Skeletal muscle satellite cell (primary cell): Measurements from ENCODE around the gene HSBP1.
A peak's percentile ranks its signal among the peaks of the same experiment; 100 is the strongest.

Experiments used
- H3K27me3 ChIP-seq: 2 replicates; pipeline ENCODE4 v1.7.0; 2013; ENCODE audit warnings: low read length; ENCODE audit not compliant: control insufficient read depth, insufficient read depth
- H3K36me3 ChIP-seq: 2 replicates; pipeline ENCODE4 v1.7.0; 2013; ENCODE audit warnings: mild to moderate bottlenecking, control low read depth, low read length; ENCODE audit not compliant: insufficient read depth
- H3K4me1 ChIP-seq: 2 replicates; pipeline ENCODE4 v1.7.0; 2013; ENCODE audit warnings: low read length; ENCODE audit not compliant: control insufficient read depth, insufficient read depth
- H3K4me2 ChIP-seq: 2 replicates; pipeline ENCODE4 v1.7.0; 2013; ENCODE audit warnings: mild to moderate bottlenecking, low read length
- H3K4me3 ChIP-seq: 2 replicates; pipeline ENCODE4 v1.7.0; 2013; ENCODE audit warnings: low read length
- H3K9ac ChIP-seq: 2 replicates; pipeline ENCODE4 v1.7.0; 2013; ENCODE audit warnings: mild to moderate bottlenecking, low read depth, low read length, moderate library complexity
- H3K9me3 ChIP-seq: replicated peaks from 2 replicates; pipeline ENCODE4 v1.7.0; 2013; ENCODE audit warnings: mild to moderate bottlenecking, control low read depth, low read length

Gene HSBP1

GRCh38 chr16:83789642-83790401 is 18.0 kb upstream of the HSBP1 start:
- Histone ChIP-seq H3K9me3 (no peaks in the 10 kb centered on the region), H3K36me3 (no peaks in the 10 kb centered on the region), H3K4me1 (no peaks in the 10 kb centered on the region), H3K4me3 (no peak overlapping the region), H3K9ac (no peak overlapping the region), H3K27me3 (no peaks in the 10 kb centered on the region), H3K4me2 (no peak overlapping the region)

- no peaks in the 10 kb centered on the region for H3K27me3 ChIP-seq
- H3K4me3 ChIP-seq, result no peak overlapping the region
- no peaks in the 10 kb centered on the region for H3K36me3 ChIP-seq
- no peaks in the 10 kb centered on the region for H3K4me1 ChIP-seq
- no peaks in the 10 kb centered on the region for H3K9me3 ChIP-seq
- no peak overlapping the region for H3K4me2 ChIP-seq
- no peak overlapping the region for H3K9ac ChIP-seq
Measured at GRCh38 chr16:83791916-83792315, 15.9 kb upstream of the HSBP1 start.

- Histone ChIP-seq H3K4me2 (no peak overlapping the region), H3K9me3 (no peaks in the 10 kb centered on the region), H3K9ac (no peak overlapping the region), H3K36me3 (no peaks in the 10 kb centered on the region), H3K27me3 (no peaks in the 10 kb centered on the region), H3K4me1 (no peaks in the 10 kb centered on the region), H3K4me3 (no peak overlapping the region)
Measured at GRCh38 chr16:83792391-83792790, 15.4 kb upstream of the HSBP1 start.

DNA sequence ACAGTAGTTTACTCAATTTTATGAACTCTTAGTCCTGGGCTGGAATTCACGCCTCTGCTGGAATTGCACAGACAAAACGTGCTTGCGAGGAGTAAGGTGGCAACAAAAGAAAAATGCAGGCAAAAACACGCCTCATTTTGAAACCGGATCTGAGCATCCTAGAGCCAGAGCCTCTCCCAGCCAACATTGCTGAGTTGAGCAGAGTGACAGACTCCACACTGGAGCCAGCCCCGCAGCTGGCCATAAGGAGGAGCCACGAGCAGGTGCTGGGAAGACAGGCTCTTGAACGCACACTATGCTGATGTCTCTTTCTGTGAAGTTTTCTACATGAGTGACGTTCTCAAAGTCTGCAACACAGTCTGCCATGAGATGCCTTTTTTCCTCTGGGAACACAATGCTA is 14.6 kb upstream of the HSBP1 start:
- H3K27me3 ChIP-seq, result no peaks in the 10 kb centered on the region

DNA sequence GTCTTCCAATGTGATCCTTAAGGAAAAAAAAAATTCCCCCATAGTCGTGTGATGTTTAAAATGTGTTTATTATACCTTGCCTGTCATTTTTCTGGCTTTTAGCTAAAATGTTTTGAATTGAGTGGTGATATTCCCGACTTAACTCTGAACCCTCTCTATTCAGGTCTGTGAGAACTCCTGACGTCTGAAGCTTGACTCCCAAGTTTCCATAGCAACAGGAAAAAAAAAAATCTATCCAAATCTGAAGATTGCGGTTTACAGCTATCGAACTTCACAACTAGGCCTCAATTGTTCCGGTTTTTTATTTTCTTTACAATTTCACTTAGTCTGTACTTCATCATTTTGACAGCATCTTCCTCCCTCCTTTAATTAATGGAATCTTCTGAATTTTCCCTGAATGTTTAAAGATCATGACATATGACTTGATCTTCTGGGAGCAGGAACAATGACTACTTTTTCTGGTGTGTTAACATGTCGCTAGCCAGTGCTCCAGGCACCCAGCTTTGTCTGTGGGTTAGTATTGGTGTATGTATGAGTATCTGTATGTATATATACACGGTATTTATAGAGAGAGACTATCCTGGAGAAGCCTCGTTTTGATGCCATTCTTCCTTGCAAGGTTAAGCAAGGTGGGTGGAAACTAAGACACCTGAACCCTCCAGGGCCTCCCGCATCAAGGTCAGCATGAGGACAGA is 12.8 kb upstream of the HSBP1 start:
- Histone ChIP-seq H3K4me3 (no peak overlapping the region), H3K4me1 (no peaks in the 10 kb centered on the region), H3K27me3 (no peaks in the 10 kb centered on the region), H3K36me3 (no peaks in the 10 kb centered on the region), H3K9ac (no peak overlapping the region), H3K4me2 (no peak overlapping the region), H3K9me3 (no peaks in the 10 kb centered on the region)

More for the DNA sequence above, 14.6 kb upstream of the HSBP1 start:
- Histone ChIP-seq H3K4me1 (no peaks in the 10 kb centered on the region), H3K4me2 (no peak overlapping the region), H3K36me3 (no peaks in the 10 kb centered on the region), H3K9me3 (no peaks in the 10 kb centered on the region), H3K9ac (no peak overlapping the region), H3K4me3 (no peak overlapping the region)

GRCh38 chr16:83797013-83797412 is 10.8 kb upstream of the HSBP1 start:
- no peaks in the 10 kb centered on the region for H3K9me3 ChIP-seq
- no peak overlapping the region for H3K4me3 ChIP-seq
- H3K36me3 ChIP-seq, result no peaks in the 10 kb centered on the region
- H3K4me2 ChIP-seq, result no peak overlapping the region
- no peaks in the 10 kb centered on the region for H3K4me1 ChIP-seq
- H3K27me3 ChIP-seq, result no peaks in the 10 kb centered on the region
- no peak overlapping the region for H3K9ac ChIP-seq

DNA sequence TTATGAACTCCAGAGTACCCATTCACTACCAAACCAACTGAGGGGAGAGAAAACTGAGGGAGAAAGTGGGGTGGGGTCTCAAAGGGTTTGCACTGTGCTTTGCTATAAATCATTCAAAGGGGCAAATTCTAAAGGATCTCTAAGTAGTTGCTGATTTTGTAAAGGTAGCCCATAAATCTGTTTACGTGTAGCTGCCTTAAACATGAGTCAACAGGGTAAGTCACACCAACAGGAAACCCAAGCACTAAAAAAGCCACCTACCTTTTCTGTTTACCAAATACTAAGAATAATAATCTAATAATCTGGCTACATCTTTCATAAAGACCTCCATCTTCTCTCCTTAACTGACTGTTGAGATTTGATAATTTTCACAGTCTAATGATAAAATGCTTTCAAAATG is 8.4 kb upstream of the HSBP1 start:
- no peaks in the 10 kb centered on the region for H3K27me3 ChIP-seq
- no peak overlapping the region for H3K4me2 ChIP-seq
- no peaks in the 10 kb centered on the region for H3K36me3 ChIP-seq
- no peaks in the 10 kb centered on the region for H3K9me3 ChIP-seq
- no peak overlapping the region for H3K9ac ChIP-seq
- H3K4me1 ChIP-seq, result peaks cover 5% of the 10 kb centered on the region
- H3K4me3 ChIP-seq, result no peak overlapping the region

DNA sequence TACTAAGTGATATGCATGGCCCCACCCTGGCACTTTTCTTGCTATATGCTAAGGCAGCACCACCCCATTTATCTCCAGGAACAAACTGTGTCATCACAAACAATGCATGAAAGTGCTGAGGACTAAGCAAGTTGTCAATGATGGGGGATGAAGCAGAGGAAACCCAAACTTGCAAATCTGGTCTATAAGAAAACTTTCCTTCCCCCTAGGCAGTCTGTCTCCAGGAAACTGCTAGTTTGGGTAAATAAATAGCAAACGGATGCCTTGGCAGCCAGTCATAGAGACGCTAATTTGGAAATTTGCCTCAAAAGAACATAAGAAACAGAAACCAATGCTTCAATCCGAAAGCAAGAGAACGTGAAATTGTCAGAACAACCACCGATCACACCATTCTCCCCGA is 5.6 kb upstream of the HSBP1 start:
- peak overlapping the region; percentile 58 for H3K4me3 ChIP-seq
- H3K9ac ChIP-seq, result peak overlapping the region; percentile 65
- H3K27me3 ChIP-seq, result no peaks in the 10 kb centered on the region

DNA sequence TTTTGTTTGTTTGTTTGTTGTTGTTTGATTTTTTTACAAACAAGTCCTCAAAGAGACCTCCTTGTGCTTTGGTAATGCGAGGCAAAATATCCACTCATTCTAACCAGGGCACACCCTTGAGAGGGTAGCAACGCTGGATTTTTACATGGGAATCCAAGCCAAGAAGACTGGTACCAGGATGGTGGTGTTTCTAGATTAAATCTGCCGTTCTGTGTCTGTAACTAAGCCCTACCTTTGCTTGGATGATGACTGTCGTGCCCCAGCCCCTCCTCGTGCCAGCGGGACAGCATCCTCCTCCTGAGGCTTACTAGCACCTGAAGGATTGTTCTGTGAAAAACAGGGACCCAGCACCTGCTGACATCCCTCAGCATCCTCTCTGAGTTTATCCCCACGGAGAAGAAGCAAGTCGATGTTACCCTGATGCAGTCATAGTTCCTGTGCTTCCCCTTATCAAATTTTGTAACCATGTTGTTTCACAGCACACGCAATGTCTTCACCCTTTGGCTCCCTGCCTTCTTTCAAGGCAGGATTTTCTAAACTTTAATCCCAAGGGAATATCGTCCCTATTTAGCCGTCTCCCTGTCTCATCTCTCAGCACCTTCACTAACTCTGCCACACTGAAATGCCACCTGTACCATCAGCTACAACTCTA is 5.1 kb upstream of the HSBP1 start:
- no peaks in the 10 kb centered on the region for H3K36me3 ChIP-seq
- peak overlapping the region; percentile 58 for H3K4me3 ChIP-seq
- H3K9me3 ChIP-seq, result no peaks in the 10 kb centered on the region
- H3K9ac ChIP-seq, result peak overlapping the region; percentile 65
- H3K4me2 ChIP-seq, result peak overlapping the region; percentile 71
- no peaks in the 10 kb centered on the region for H3K27me3 ChIP-seq
- H3K4me1 ChIP-seq, result peaks cover 5% of the 10 kb centered on the region

More for the DNA sequence above, 5.6 kb upstream of the HSBP1 start:
- H3K4me2 ChIP-seq, result peak overlapping the region; percentile 71
- no peaks in the 10 kb centered on the region for H3K36me3 ChIP-seq
- H3K9me3 ChIP-seq, result no peaks in the 10 kb centered on the region
- peaks cover 5% of the 10 kb centered on the region for H3K4me1 ChIP-seq

DNA sequence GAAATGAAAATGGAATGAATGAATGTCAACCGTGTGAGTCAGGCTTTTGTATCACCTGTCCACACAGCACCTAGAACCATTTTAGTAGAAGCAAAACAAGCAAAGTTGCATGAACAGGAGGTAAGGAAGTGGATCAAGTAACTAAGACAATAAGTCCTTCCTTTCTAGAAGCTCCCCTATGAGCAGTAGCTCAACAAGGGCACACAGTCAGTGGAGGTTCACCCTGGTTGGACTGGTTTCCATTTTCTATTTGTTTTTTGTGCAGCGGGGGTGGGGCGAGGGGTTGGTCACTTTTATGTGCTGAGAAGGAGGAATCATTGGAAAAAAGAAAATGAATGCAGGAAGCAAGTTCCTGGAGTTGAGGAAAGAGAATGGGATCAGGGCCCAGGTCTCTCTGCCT is 4.0 kb upstream of the HSBP1 start:
- H3K36me3 ChIP-seq, result no peaks in the 10 kb centered on the region
- no peaks in the 10 kb centered on the region for H3K9me3 ChIP-seq
- H3K4me2 ChIP-seq, result no peak overlapping the region
- no peaks in the 10 kb centered on the region for H3K27me3 ChIP-seq
- H3K4me3 ChIP-seq, result no peak overlapping the region
- no peak overlapping the region for H3K9ac ChIP-seq
- peaks cover 6% of the 10 kb centered on the region for H3K4me1 ChIP-seq

- H3K4me3 ChIP-seq, result no peak overlapping the region
- H3K4me1 ChIP-seq, result peaks cover 10% of the 10 kb centered on the region
- H3K27me3 ChIP-seq, result no peaks in the 10 kb centered on the region
- H3K36me3 ChIP-seq, result no peaks in the 10 kb centered on the region
- no peak overlapping the region for H3K9ac ChIP-seq
- no peak overlapping the region for H3K4me2 ChIP-seq
- no peaks in the 10 kb centered on the region for H3K9me3 ChIP-seq
Measured at GRCh38 chr16:83804366-83804765, 3.4 kb upstream of the HSBP1 start.
